SK-N-DZ (cell line): ENCODE measurements around the gene CEP128.

ENCODE experiments used
- DNase-seq: peaks from one replicate; pipeline ENCODE4 v3.0.0-alpha.2; 2015; ENCODE audit warnings: low spot score

The CEP128 gene

DNA sequence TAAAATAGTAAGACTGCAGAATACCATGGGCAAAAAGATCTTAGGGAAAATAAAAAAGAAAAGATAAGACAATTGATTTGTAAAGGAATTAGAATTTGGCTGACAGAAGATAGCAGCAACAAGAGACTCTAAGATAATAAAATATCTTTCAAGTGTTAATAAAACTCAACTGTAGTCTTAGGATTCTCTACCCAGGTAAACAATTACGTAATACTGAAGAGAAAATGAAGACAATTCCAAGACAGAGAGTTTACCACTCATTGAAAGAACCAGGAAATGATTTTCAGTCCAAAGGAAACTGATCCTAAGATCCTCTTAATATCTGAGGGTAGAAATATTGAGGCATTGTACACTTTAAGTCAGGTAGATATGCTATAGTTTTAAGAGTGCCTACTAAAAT, 321.1 kb downstream of the CEP128 start:
- DNase-seq, result no peak

DNA sequence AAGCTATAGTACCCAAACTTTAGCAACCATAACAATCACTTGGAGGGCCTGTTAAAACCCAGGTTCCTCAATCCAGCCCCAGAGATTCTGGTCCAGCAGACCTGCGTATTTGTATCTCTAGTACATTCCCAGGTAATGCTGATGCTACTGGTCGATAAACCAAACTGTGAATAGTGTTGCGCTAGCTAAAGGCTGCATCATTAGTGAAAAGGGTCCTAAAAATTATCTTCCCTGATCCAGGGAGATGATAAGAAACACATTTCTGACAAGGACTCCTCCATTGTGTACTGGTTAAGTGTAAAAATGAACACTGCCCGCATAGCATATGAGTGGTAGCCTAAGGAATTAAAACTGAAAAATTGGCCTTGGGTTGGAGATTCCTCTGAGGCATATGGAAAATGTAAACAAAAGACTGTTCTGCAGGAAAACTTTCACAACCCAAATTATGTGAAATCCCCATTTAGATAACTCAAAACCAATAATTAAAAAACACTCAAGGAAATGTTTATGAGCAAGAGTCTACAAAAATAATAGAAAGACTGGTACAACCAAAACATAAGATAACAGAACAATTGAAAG, 322.7 kb downstream of the CEP128 start:
- DNase-seq, result no peak

DNA sequence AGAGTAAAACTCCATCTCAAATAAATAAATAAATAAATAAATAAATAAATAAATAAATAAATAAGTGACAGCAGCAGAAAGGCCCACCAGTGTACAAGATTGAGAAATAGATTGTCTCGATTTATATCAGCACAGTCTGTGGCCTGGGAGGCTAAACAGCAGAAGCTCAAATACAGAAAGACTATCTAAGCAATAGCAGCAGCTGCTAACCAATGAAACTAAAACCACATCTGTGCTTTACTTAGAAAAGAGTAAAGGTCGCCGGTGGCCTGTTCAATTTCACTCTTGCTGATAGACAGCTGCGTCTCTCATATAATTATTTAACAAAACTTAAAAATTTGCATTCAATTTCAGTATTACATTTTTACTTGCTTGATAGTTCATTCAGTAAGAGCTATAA, 325.7 kb downstream of the CEP128 start:
- no peak for DNase-seq

DNA sequence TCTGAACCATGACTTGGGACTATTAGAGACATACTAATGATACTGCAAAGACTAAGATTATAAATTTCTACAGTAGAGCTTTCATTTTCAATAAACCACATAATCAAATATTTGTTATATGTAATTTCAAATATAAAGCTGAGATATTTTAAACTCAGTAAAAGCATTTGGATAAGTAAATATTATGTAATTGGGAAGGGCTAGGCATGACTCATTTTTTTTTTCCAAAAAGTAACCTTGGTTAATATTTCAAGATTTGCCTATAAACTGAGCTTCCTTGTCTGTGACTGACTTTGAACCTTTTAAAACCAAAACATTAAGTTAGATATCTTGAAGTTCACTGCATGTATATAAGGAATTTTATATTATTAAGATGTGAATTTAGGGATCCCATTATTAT, 332.5 kb downstream of the CEP128 start:
- DNase-seq, result no peak

DNA sequence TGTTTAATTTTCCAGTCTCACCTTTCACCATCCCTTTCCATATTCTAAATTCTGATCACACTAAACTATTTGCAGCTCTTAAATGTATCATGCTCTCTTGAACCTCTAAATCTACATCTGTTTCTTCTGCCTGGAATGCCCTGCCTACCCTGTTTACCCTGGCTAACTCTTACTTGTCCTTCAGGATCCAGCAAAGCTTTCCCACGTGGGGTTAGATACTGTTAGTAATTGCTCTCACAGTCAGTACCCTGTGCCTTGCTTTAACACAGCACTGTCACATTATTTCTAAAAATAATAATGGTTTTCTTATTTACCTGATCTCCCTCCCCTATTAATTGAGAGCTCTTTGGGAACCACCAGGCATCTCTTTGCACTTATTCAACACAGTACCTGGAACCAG, 333.0 kb downstream of the CEP128 start:
- no peak for DNase-seq

DNA sequence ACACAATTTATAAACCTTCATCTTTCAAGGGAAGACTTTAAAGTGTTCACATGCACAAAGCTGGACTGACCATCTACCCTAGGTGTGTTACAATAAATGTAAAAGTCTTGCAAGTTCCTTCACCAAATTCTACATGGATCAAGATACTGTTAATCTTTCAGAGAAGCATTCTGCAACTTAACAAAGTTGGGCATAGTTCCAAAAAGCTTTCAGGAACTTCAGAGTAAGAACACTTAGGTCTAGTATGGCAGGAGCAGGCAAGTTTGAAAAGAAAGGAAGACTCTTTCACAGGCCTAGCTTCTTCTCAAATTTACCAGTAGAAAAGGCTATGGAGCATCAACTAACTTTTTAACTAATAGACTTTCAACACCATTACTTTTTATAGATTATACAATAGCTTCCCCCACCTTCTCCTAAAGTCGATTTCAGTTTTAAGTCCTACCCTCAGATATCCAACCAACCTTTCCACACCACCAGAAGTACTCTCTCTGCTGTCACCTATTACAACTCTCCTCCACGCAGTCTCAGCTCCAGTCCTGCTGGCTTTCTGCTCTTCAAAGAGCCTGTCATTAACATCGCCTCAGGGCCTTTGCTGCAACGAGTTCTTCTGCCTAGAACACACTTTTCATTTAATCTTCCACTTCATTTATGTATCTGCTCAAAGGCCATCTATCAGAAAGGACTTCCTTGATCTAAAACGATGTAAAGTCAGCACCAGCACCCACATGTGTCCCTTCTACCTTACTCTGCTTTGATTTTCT, 333.9 kb downstream of the CEP128 start:
- DNase-seq, result no peak

DNA sequence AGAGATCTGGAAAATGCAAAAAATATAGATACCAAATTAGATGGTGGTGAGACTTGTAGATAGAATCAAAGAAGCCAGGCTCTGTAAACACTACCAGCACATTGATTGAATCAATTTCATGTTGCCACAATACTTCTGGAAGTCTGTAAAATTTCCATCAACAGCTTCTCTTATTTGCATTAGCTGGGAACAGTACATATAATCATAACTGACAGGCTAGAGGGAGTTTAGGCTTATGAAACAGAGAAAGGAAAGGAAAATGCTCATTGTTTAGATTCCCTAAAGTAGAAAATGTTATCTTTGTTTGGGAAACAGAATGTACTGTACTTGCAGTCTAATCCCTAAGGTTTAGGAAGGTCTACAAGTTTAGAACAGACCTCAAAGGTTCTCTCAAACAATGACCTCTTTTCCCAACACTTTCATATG, 335.2 kb downstream of the CEP128 start:
- peak; percentile 67 for DNase-seq

DNA sequence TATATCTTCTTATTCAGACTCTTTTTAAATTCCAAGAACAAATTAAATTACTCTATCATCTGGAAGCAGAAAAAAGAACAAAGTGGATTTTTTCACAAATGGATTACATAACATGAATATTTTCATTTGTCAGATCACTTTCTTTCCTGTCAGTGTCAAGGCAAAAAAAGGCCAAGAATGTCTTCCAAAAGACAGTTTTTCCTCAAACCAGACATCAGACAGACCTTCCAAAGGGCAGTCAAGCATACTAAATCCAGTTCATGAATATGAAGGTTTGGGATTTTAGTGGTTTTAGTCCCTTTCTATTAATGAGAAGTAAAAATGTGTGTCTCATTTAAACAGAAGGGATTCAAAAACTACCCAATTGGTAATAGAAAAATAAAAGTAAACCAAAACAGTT, 336.0 kb downstream of the CEP128 start:
- DNase-seq, result no peak

DNA sequence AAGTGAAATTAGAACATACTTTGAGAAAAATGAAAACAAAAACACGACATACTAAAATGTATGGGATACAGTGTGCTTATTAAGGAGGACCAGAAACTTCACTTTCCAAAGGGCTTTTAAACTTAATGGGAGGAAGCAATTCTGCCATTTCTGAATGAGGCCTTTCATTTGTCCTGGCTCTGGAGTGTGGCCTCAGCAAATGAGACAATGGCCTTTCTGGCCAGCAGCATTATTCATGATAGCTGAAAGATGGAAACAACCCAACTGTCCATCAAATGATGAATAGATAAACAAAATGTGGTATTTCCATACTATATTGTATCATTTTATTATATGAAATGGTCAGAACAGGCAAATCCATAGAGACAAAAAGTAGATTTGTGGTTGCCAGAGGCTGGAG, 338.6 kb downstream of the CEP128 start:
- no peak for DNase-seq

DNA sequence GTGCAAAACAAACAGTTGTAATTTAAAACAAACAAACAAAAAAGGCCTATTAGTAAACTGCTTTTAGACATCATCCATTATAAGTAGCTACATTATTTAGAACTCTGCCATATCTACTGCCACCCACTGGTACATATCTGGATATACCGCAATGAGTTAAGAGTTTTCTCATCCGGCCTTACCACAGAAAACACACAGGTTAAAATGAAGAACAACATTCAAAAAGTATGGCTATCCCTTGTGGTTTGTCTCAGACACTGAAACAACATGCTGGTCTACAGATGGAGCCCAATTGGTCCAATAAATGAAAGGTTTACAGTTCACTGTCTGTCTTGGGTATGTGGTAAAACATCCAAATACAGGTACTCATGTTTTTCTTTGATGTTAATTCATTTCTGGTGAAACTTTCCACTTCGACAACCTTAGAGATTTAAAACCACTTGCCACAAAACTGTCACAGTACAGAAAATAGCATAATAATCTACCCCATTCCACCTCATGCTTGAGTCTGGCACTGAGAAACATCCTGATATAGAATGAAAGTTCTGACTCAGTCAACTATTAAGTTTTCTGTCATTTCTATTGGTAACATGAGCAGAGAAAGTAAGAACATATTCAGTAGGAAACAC, 354.3 kb downstream of the CEP128 start:
- peak; percentile 4 for DNase-seq

DNA sequence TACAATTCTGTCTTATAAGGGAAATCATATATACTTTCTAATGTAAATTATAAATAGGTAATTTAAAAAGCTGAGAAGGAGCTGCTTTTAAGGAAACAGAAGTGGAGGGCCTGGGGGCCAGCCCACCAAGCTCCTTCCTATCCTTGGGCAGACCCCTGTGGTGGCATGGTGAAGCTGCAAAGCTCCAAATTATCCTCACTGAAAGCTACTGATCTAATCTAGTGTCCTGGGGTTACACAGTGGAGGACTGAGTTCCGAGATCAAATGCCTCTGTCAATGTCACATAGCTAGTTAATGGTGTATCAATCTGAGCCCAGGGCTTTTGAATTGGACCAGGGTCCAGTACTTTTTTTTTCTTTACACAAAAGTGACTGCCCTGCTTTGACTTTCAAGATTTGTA, 355.4 kb downstream of the CEP128 start:
- DNase-seq, result peak; percentile 7

DNA sequence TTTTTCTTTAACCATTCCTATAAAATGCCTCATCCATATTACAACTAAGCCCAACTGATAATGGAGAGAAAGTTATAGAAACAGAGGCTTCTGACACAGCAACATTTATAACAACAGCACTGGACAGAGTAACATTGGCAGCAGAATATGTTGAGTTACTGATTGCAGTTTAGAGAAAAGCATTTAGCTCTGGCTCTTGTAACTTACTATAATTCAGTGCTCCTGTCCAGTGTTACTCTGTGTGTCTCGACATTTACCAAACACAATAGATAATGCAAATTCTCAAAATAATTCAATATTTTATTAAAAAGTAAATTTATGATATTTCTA, 356.1 kb downstream of the CEP128 start:
- DNase-seq, result no peak

DNA sequence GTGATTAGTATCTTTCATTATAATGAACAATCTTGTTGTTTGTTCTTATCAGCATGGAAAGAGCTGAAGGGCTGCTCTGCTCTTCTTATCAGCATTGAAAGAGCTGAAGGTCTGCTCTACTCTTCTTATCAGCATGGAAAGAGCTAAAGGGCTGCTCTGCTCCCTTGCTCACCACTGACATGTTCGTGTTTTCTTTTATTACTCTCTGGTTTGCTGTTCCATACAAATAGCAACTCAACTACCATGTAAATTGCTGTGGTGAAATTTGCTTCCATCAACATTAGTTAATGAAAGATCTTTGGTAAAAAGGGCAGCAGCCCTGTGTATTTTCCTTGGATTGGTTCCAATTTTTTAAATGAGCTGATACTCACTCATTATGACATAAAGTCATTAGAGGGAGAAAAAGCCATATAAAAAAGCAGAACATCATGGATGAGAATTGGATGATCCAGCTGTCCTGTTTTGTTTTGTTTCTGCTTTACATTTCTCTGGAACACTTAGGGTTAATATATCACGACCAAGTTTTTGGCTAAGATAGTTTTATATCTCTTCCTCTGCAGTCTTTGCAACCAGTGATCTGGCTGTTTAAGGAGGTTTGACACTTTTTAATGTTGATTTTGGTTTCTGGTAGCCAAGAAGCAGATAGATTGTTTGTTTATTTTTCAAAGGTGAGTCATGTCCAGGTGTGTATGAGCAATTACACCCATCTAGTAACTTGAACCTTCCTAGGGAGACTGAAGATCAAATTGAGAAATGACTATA, 356.6 kb downstream of the CEP128 start:
- DNase-seq, result no peak

DNA sequence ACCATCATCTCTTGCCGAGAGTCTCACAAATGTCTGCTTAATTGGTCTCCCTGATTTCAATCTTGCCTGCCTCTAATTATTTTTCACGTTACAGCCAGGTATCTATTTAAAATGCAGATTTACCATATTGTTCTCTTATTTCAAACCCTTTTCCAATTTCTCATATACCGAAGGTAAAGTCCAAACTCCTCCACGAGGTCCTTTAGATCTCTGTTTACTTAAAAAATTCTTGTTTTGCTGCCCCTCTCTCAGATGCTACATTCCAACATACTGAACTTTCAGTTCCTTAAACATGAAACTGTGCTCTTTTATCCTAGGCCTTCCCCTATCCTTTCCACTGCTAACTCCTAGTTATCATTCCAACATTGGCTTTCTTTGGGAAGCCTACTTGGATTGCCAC, 363.9 kb downstream of the CEP128 start:
- DNase-seq, result no peak

DNA sequence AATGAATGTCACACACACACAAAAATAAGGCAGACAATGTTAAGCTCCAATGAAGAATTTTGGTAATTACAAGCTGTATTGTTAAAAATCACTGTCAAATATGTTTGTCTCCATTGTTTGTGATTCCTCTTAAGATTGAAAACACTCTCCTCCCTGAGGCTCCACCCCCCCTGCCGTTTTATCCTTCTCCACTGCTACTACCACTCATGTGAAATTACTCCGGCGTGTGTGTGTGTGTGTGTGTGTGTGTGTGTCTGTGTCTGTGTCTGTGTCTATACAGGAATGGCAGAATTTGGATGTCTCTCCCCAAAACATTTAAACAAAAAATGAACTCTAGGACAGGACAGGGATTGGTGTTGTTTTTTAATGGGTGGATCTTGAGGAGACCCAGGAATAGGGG, 365.1 kb downstream of the CEP128 start:
- DNase-seq, result no peak

DNA sequence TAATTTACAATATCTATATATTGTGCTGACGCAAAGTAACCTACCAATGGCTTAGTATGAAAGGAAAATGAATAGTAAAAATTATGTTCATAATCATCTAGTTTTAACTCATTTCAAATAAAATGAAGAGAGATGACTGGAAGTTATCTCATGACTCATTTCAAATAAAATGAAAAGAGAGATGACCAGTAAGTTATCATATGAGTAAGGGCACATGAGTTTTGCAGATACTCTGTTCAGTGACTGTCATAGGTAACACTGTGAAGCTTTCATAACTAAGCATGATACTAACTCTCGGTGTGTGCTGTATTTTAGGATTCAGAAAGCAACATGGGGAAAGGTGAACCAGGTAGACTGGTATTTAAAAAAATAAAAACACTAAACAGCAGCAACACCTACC, 365.8 kb downstream of the CEP128 start:
- DNase-seq, result no peak

DNA sequence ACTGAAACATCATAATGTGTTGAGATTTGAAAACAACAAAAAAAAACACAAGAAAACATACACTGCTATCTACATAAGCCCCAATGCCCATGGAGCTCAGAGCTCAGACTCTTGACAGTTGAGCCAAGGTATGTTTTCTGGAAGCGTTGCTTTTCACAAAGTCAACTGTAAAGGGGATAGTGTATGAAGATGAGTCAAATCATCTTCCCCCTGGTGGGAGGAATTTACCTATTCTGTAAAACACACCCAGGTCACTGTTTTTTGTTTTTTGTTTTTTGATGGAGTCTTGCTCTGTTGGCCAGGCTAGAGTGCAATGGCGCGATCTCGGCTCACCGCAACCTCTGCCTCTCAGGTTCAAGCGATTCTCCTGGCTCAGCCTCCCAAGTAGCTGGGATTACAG, 368.9 kb downstream of the CEP128 start:
- DNase-seq, result no peak

DNA sequence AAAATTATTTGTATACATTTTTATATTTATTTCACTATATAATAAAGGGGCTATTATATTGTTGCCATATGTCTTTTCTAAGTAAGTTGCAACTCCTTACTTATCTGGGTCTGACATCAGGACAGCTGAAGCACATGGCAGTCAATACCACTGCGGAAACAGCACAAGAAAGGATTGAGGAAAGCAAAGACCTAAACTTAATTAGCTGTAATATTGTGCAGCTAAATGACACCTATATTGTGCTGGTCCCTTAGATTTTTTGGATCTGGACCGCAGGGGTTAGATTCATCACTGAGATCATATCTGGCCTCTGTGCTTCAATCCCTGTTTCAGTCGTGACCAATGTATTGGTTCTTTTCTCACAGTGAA, 370.6 kb downstream of the CEP128 start:
- peak; percentile 67 for DNase-seq

DNA sequence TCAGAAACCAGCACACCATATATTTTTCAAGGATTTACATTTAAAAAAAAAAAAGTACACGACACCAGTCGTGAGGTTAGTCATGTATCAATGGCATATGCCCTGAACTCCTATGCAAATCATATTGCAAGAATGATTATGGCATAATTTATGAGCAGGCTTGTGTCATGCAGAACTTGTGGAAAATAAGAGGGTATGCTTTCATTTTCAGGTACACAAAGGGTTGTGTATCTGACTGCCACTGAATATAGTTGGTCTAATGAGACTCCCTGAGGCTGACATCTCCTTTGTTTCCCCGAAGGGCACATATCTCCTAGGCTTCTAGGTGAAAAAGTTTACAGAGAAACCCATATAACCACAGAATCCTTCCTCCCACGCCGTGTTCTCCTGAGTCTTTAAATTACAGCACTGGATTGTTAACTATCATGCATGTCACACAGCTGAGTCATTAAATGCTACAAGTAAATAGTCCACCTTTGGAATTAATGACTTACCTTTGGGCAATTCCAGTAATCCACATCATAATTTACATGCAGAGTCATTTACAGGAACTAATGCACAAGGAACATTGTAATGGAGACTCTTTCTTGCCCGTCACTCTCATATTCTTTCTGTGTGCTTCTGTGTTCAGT, 373.5 kb downstream of the CEP128 start:
- DNase-seq, result no peak

DNA sequence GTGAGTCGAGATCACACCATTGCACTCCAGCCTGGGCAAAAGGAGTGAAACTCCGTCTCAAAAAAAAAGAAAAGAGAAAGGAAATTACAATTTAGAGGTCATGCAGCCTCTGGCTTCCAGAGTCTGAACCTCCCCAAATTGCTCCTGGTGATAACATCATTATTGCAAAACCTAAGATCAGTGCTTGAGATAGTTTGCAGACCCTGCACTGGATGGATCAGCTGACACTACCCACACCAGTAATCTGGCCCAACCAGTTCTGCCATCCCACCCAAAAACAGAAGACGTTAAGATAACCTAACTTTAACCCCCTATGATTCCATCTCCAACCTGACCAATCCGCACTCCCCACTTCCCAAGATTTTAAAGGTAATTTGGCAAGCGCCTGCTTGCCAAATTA, 376.5 kb downstream of the CEP128 start:
- DNase-seq, result no peak

DNA sequence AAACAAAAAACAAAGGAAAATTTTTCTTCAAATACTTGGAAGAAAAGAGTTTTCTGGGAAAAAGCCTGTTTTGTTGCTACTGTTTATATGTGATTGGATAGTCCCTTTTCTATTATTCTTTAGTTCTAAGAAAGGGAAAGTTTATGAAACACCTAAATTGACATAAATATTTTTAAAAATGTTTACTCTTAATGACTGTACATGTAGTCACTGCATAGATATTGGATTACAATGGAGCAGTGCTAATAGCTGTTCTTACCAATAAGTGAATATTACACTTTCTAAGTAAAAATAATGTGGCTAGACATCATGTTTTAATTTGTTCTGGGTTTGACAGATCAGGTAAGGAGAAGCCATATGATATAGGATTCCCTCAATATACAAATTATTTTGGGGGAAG, 377.5 kb downstream of the CEP128 start:
- DNase-seq, result no peak
